Measurements from ENCODE around the gene TEX55.
"Not testable (repeated sequence)": the region's sequence is repeated elsewhere in the genome, so short reads cannot be mapped to it uniquely, and the experiment has no call there.

TEX55 gene

DNA sequence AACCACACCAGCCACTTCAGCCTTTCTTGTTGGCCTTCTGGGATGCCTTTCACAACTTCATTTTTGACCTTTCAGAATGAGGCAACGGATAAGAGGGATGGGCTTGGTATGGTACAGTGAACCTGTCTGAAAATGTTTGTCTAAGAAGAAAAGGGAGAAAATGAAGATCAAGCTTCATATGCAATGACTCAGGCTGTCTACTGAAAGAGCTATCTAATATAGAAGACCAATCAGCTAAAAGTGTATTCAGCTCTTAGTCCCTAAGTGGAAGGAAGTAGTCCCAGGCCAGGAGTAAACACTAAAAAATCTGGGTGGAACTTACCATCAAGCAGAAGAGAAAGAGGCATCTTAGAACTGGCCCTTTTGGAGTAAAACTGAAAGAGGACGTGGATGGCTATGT is 15.3 kb downstream of the TEX55 start:
- no peak for FAIRE-seq

DNA sequence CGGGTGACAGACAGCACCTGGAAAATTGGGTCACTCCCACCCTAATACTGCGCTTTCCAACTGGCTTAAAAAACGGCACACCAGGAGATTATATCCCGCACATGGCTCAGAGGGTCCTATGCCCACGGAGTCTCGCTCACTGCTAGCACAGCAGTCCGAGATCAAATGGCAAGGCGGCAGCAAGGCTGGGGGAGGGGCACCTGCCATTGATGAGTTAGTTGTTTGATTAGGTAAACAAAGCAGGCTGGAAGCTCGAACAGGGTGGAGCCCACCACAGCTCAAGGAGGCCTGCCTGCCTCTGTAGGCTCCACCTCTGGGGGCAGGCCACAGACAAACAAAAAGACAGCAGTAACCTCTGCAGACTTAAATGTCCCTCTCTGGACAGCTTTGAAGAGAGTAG is 18.8 kb downstream of the TEX55 start:
- not testable (repeated sequence) for FAIRE-seq

DNA sequence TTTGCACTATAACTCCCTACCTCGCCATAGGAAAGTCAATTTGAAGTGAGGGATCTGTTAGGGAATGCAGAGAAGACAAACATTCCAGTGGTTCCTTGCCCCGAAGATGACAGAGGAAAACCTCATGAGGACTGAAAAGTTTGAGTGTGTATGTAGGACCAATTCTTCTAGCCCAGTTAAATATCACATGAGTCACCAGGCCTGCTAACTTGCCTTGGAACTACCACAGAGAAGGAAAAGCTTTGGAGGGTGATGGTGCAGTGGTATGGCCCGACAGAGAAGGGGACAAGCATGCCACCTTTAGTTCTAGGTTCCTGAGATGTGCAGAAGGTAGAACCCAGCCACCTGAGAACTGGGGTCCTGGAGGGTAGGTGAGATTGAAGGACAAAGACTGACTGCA is 24.9 kb downstream of the TEX55 start:
- FAIRE-seq, result no peak

DNA sequence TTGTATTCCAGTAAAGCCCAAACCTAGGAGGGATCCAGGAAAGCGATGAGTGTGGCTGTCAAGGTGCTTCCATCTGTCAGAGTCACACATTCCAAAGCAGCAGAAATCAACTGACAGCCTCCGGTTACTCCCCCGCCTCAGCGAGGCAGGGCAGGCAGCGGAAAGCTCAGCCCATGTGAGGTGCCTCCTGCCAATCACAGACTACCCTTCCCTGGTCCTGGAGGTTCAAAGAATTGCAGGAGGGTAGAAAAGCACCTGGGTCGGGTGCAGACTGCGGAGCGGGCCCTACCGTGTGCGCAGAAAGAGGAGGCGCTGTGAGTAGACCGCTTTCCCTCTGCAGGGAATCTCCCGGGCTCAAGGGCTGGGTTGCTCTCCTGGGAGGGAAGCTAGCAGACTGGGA is 27.4 kb downstream of the TEX55 start, which contains the start of gene UPK1B:
Gene UPK1B (plus strand): TSS at position 274 of the 400 bp plus-strand sequence. CDS start 13,144 bp downstream, outside the sequence.
- FAIRE-seq, result no peak

DNA sequence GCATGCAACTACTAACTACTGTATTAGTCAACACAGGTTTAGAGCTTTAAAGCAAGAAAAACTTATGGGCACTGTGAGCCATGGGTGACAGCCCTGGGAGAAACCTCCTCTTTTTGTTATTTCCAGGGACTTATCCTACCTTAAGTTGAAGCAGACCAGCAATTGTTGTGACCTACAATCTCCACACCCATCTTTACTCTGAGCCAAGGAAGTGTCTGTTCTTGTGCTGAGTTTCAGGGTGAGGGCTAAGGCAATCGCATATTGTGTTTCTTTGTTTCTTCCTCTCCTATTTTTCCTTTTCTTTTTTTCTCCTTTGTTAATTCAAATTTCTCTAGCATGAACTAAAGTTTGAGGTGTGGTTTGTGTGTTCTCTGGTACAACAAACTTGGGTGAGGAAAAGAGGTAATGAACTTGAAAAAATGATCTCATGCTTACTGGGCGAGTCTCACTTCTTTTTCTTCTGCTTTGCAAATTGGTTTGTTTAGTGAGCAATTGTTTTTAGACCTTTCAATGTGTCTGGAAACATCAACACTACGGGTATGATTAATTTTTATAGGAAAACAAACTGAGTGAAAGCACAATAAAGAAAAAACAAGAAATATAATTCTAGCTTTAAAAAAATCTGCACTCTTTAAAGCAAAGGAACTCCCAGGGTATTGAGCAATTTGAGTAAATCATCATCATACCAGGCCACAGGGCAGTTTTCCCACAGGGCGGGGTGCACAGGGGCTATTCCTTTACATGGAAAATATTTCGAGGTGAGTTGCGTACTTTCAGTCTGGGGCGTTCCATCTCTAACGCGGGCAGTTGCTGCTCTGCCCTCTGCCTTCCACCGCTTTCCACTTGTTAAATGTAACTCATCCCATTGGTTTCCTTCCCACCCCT is 30.1 kb downstream of the TEX55 start:
- no peak for FAIRE-seq

DNA sequence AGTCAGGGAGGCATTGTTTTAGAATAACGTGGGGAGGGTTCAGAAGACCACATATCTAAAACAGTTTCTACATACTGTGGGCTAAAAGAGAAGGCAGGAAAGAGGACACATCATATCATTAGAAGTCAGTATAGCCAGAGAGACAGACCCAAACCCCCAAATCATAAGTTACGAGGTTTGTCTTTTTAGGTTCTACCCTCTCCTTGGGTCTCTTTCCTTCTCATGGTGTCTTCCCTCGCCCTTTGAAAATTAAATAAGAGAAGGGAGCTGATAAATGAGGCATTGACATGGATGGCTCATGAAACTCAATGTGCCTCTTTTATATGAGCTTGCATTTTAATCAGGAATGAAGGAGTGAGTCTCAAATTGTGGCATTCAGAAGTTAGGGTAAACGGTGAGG is 30.8 kb downstream of the TEX55 start:
- FAIRE-seq, result no peak

DNA sequence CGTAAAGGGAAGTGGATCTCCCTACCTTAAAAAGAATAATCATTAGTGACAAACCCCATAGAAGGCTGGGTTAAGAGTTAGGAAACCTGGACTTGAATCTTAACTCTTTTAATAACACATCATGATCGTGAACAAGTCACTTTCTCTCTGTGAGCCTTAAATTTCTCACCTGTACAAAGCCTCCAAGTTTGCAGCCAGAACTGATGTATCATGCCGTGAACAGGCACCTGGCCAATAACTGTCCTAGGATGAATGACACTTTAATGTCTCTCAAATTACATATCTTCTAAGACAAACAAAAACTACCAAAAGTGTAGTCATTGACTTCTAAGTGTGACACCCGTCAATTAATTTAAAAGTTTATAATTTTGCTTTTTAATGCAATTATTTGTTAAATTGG is 31.4 kb downstream of the TEX55 start:
- no peak for FAIRE-seq

DNA sequence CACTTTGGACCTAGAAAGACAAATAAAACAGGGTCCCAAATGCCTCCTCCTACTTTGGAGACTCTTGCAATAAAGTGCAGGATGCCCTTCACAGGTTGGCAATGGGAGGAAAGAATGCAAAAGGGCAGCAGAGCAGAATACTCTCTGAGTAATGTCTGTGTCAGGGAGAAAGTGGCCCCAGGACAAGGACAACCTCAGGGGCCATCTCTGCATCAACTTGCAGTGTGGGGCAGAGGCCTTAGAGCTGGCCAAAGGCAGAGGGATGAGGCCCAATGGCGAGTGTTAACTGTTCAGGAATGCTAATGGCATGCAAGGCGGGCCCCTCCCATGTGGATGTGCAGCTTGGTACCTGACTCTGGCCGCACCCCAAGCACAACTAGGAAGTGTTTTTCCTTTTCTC is 35.8 kb downstream of the TEX55 start:
- FAIRE-seq, result no peak

DNA sequence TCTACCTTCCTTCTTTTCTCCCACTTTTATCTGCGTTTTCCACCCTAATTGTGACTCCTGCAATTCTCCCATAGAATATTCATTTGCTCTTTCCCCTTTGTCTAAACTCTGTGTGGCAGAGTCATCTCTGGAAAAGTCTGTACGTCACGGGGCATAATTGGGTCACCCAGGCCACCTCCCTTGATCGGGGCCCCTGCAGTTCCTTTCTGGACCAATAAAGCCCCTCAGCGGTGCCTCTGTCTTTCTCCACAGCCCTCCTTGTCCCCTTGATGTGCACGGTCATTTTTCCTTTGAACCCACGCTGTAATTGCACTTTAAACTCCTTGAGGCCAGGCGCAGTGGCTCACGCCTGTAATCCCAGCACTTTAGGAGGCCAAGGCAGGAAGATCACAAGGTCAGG is 38.1 kb downstream of the TEX55 start:
- FAIRE-seq, result no peak

DNA sequence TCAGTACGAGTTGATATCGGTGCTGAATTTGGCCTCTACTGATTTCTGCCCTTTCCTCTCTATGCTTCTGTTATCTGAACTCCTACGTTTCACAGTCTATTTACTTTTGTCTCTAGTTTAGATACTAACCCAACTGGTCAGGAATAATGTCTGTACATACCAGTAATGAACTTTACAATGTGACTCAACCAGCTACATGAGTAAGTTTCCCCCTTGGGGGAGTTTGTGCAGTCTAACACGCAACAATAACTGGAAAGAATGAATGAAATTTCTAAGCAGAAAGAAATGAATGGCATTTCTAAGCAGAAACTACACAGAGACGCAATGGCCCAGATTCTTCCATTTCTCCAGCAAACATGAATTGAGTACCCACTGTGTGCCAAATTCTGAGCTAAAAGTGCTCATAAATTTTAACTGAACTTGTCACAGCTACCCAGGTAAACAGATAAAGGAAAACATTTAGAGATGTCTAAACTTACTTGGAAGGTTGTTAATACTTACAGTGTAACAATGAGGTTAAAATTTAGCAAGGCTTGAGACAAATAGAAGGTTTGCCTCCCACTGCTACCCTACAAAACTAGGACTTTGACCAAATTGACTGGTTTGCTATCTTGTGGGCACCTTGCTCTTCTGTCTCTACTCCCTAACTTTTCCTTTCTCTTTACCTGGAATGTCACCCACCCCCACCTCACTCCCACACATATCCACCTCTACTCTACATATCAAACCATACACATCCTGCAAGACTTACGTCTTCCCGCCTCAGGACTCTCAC is 39.0 kb downstream of the TEX55 start:
- no peak for FAIRE-seq

DNA sequence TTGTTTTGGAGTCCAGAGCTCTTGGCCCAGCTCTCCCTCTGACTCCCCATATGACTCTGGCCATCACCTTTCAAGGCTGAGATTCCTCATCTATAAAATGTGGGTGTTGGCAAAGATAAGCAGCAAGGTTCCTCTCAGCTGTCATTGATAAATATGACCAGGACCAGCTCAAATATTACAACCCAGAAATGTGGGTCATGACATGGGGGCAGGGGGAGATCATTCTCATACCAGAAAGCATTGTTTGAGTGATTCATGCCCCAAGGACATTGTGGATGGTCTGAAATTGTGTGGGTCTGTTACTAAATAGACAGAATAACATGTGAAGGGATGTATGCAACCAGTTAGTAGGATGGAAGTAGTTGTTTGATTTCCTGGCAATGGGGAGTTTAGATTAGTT is 41.3 kb downstream of the TEX55 start:
- FAIRE-seq, result no peak

DNA sequence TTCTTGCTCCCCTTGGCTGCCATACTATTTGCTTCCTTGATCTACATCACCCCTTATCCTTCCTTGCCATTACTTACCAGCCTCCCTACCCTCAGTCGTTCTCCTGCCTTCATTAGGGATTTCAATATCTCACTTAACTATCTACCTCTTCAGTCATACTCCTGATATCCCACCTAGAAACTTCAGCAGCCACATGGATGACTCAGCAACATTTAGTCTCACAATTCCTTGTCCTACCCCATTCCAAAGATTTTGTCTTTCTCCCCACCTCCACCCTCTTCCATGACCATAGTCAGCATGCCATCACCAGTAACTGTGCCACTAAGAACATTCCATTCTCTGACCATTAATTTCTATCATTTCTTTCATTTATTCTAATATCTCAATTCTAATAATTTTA is 45.8 kb downstream of the TEX55 start:
- no peak for FAIRE-seq

DNA sequence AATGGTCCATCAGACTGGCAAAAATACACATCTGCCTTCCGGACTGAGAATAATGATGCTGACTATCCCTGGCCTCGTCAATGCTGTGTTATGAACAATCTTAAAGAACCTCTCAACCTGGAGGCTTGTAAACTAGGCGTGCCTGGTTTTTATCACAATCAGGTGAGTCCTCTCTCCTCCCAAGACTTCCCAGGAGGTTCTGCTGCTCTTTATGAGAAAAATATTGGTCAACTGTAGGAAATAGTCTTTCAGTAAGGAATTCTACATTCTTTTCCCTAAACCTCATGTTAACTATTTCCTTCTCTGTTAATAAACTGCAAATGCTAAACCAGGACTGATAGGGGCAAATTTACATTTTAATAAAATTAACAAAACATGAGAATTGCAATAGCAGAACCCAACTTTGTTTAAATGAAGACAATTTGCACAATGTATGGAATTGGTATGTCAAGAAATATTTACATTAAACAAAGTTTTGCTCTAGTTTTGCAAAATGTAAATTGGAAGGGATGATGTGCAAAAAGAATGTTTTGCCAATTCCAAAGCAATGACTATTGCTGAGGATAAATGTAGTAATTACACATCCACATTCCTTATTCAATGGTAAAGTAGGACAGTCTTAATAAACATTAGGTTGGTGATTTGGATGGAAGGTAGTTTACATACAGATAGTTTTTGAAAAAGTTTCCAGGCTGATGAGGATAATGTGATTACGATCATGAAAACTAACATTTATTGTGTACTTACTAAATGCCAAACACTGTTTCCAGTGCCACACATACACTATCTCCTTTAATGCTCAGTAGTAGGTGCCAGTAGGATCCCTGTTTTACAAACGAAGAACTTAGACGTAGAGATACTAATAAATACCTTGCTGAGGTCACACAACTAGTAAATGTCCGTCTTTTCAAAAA is 48.5 kb downstream of the TEX55 start:
- no peak for FAIRE-seq

DNA sequence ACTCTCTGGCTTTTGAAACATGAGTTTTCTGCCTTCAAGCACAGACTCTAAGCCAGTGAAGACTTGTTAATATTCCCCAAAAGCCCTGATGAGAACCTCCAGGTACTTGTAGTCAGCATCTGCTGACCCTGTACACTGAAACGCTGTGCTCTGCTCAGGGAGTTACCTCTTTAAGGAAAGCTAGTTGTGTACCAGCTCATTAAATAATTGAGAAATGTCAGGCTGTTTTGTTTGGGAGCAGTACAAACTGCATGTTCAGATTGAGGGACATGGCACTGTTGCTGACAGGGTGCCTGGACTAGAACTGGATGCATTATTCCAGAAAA is 49.1 kb downstream of the TEX55 start:
- no peak for FAIRE-seq

DNA sequence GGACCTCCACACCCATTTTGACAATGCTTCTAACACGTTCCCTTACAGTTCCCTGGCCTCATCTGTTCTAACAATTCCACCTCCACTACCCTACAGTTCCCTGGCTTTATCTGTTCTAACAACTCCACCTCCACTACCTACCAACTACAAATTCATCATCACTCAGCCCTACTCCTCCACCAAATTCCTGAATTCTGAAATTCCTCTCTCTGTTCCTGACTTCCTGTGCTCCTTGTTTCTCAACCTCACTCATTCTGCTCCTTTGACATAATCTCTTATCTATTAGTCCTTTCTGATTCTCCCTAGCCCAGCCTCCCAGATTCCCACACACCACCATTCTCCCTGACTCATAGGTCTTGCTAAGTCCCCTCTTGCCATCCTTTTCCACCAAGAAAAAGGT is 49.9 kb downstream of the TEX55 start:
- no peak for FAIRE-seq

Data from TTC549 (cell line).